Kidney (tissue), 14 donors: ENCODE results near the gene CBY1. TPM values are rescaled to one million over a fixed set of nuclear protein-coding genes. Genes with fewer than 3 reads are reported as not detected.

ENCODE experiments used
- DNase-seq, 5 donors: peaks; one replicate each; pipeline ENCODE4 v3.0.0-alpha.2; 2013 to 2020
- FAIRE-seq: peaks from 2 replicates; lab custom pipeline; 2012; peaks lifted over from hg19 to GRCh38; lab: Jason Lieb, UNC
- H3K27ac ChIP-seq, 2 donors: one replicate each; pipeline ENCODE4 v1.7.0; 2013; ENCODE audit warnings: low read depth in 2 of 2, low read length in 2 of 2, inconsistent platforms in 1 of 2
- H3K27me3 ChIP-seq: one replicate; pipeline ENCODE4 v1.7.1; 2013; ENCODE audit warnings: low read length, inconsistent platforms; ENCODE audit not compliant: control insufficient read depth, insufficient read depth
- H3K36me3 ChIP-seq, 3 donors: one replicate each; pipeline versions ENCODE4 v1.7.0 to v1.7.1; 2013; ENCODE audit warnings: low read length in 3 of 3, control low read depth in 1 of 3, inconsistent platforms in 1 of 3; ENCODE audit not compliant: insufficient read depth in 3 of 3, control insufficient read depth in 2 of 3
- H3K4me1 ChIP-seq, 3 donors: one replicate each; pipeline versions ENCODE4 v1.7.0 to v1.7.1; 2013; ENCODE audit warnings: low read length in 3 of 3, inconsistent platforms in 1 of 3, low read depth in 1 of 3; ENCODE audit not compliant: control insufficient read depth in 2 of 3, insufficient read depth in 2 of 3
- H3K4me3 ChIP-seq, 3 donors: one replicate each; pipeline versions ENCODE4 v1.7.0 to v1.8.1; 2013; ENCODE audit warnings: low read length in 3 of 3, control low read depth in 1 of 3, inconsistent platforms in 1 of 3
- H3K9ac ChIP-seq, 3 donors: one replicate each; pipeline versions ENCODE4 v1.7.0 to v1.7.1; 2013; ENCODE audit warnings: low read length in 3 of 3, control low read depth in 1 of 3, inconsistent platforms in 1 of 3
- H3K9me3 ChIP-seq, 3 donors: one replicate each; pipeline versions ENCODE4 v1.7.0 to v1.7.1; 2013; ENCODE audit warnings: low read length in 3 of 3, control low read depth in 1 of 3, inconsistent platforms in 1 of 3; ENCODE audit not compliant: control insufficient read depth in 2 of 3, insufficient read depth in 1 of 3
- intact Hi-C: fragments of 100-400 bp; cut with DNase I; formaldehyde crosslinking; loops from one replicate; pipeline ENCODE4 v1.11.1; 2022
- polyA plus RNA-seq: library from polyadenylated mRNA; stranded (reverse); fragments of 350-450 nt; fragmentation: Illumina TruSeq; extraction: RNeasy Lipid Tissue Mini Kit (QIAGEN cat#74804); gene quantifications from one replicate; pipeline ENCODE4 v1.2.3, GENCODE V29; 2014; ENCODE audit warnings: low read depth, low replicate concordance; ENCODE audit not compliant: insufficient read depth
- total RNA-seq: library from RNA; stranded (reverse); fragmentation: NEBNext Ultra II Directional; extraction: Animal tissue kit (Norgen Biotek cat#: 25700); gene quantifications from one replicate; pipeline ENCODE4 v1.2.1, GENCODE V29; 2021
- TF ChIP-seq, protein P1 (sequence below): IDR thresholded peaks from 3 replicates; pipeline ENCODE4 v1.5.1; 2012; ENCODE audit warnings: mild to moderate bottlenecking, moderate library complexity, borderline replicate concordance; ENCODE audit not compliant: insufficient read depth; ENCODE audit errors: extremely low read depth
- donor health status: control.
- donor health status: control.
- donor health status: control.
- donor health status: control.
- donor health status: control.
- donor health status: DM: yes; HTN: yes; CAD: no.
- donor health status: Normal renal cell carcinoma (clear cell type).

Gene CBY1
- total and polyA plus RNA-seq, 2 donors from 2014 or later = 36.0 to 67.2 TPM

DNA sequence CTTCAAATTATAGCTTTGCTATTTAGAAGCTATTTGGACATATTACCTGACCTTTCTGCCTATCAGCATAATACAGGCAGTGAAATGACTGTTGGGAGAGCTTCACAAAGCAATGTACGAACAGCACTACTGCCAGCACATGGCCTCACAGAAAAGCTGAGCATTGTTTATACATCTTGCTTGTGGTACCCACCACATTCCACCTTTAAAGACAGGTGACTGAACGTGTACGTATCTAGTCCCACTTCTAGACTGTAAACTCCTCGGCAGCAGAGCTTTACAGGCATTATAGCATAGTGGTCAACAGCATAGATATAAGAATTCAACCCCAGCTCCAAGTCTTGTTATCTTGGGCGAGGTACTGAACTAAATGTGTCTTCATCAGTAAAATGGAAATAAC, 42.7 kb downstream of the CBY1 start:
- peak overlapping the region in 1 of 2 donors; percentile 92 for H3K27ac ChIP-seq
- H3K4me3 ChIP-seq = peak overlapping the region; percentile 53 to 84 (median 80)
- DNase-seq (no peak), FAIRE-seq (no peak)
- H3K9ac ChIP-seq = peak overlapping the region; percentile 13 to 95 (median 33)
- H3K4me1 ChIP-seq = peaks cover 6 to 33% (median 28%) of the 10 kb centered on the region in 3 donors
- no peaks in the 10 kb centered on the region for H3K27me3 ChIP-seq
- intact Hi-C loops = no loop called here
- H3K36me3 ChIP-seq = no peaks in the 10 kb centered on the region
- TF ChIP-seq, protein P1, sequence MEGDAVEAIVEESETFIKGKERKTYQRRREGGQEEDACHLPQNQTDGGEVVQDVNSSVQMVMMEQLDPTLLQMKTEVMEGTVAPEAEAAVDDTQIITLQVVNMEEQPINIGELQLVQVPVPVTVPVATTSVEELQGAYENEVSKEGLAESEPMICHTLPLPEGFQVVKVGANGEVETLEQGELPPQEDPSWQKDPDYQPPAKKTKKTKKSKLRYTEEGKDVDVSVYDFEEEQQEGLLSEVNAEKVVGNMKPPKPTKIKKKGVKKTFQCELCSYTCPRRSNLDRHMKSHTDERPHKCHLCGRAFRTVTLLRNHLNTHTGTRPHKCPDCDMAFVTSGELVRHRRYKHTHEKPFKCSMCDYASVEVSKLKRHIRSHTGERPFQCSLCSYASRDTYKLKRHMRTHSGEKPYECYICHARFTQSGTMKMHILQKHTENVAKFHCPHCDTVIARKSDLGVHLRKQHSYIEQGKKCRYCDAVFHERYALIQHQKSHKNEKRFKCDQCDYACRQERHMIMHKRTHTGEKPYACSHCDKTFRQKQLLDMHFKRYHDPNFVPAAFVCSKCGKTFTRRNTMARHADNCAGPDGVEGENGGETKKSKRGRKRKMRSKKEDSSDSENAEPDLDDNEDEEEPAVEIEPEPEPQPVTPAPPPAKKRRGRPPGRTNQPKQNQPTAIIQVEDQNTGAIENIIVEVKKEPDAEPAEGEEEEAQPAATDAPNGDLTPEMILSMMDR = no peak
- no peaks in the 10 kb centered on the region for H3K9me3 ChIP-seq

DNA sequence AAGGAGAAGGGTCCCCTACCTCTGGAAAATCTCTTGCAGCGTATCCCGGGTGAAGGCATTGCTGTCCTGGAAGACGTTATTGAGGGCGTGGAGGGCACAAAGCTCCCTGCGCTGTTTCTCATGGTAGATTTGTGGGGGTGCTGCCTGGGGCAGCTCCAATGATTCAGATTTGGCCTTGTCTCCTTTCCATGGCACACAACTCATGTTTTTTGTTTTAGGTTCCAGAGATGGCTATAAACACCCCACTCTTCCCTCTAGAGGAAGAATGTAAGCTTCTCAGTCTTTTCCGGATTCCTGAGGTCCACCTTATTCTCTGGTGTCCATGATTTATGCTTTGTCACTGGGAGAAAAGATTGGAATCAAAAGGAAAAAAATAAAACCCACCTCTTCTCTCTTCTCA, 43.3 kb downstream of the CBY1 start:
- peak overlapping the region; percentile 13 to 95 (median 61) for H3K9ac ChIP-seq
- peak overlapping the region; percentile 92 to 97 for H3K27ac ChIP-seq
- intact Hi-C loops = no loop called here
- no peaks in the 10 kb centered on the region for H3K9me3 ChIP-seq
- H3K4me1 ChIP-seq = peaks cover 8 to 33% (median 27%) of the 10 kb centered on the region in 3 donors
- no peaks in the 10 kb centered on the region for H3K27me3 ChIP-seq
- H3K36me3 ChIP-seq = no peaks in the 10 kb centered on the region
- TF ChIP-seq, protein P1 = no peak
- peak overlapping the region; percentile 53 to 84 (median 80) for H3K4me3 ChIP-seq
- FAIRE-seq (no peak), DNase-seq (peak in 2 of 5 donors; percentile 58 to 69)

DNA sequence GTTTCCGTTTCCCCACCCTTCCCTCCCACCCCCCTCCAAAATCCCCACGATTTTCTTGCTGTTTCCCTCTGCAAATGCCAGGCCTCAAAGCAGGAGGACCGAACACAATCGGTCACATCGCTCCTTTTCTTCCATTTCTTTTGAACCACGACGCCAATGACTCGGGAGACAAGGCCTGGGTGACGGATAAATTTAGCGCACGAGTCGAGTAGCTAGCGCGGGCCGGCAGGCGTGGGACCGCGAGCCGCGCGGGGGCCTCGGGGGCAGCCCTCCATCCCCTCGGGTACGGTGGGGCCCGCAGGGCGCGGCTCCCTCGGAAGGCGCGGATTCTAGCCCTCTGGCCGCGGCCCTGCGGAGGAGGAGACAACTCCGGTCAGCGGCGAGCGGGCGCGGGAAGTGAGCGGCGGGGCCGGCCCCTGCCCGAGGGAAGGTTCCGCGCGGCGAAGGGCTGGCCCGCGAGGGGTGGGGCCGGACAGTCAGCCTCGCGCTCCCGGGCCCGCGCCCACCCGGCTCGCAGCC, 43.9 kb downstream of the CBY1 start:
- Histone ChIP-seq H3K27ac (peak overlapping the region; percentile 92 to 97), H3K9me3 (no peaks in the 10 kb centered on the region), H3K27me3 (no peaks in the 10 kb centered on the region), H3K4me1 (peaks cover 8 to 36% (median 25%) of the 10 kb centered on the region in 3 donors), H3K9ac (peak overlapping the region; percentile 13 to 95 (median 94)), H3K4me3 (peak overlapping the region; percentile 80 to 85 (median 84)), H3K36me3 (no peaks in the 10 kb centered on the region)
- intact Hi-C loops = no loop called here
- FAIRE-seq = no peak
- TF ChIP-seq, protein P1 = no peak
- peak in 1 of 5 donors; percentile 93 for DNase-seq
